ENCODE results near the gene NINJ2. TPM values are rescaled to one million over a fixed set of nuclear protein-coding genes. Genes with fewer than 3 reads are reported as not detected.

Gene NINJ2
- total RNA-seq, 1 donor from 2014 or later = 0.26 TPM

DNA sequence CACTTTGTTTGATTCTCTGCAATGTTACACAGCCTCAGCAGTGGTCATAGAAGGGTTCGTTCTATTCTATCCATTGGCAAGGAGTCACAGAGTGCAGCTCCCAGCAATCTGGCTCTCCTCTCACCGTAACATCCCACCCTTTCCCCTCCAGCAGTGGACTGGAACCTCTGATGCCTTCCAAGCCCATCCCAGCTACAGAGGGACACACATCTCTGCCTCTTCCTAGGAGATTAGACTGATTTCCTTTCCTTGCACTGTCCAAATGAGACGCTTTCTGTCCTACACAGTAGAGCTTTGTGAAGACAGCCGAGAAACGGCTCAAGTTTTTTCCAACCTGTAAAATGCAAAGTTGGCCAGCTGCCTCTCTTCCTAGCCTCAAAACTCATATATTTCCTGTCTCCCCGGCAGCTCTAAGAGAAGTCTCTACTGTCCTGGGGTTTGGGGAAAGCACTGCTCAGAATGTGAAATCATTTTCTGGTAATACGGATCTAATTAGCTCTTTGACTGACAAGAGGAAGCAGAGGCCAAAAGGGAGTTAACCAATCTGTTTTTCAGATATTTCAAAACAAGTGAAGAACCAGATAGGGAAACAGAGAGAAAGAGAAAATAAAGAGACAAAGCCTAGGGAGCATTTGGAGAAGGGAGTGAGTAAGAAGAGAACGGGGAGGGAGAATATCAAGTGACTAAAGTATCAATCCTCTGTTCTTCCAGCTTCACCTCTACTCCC, 516 bp downstream of the NINJ2 start:
- DNase-seq (ENCODE audit: low read depth) (no peak), FAIRE-seq (no peak)
- Histone ChIP-seq H3K27me3 (ENCODE audit: control insufficient read depth, insufficient read depth, low read length) (no peaks in the 10 kb centered on the region), H3K36me3 (ENCODE audit: control insufficient read depth, insufficient read depth, low read length) (no peaks in the 10 kb centered on the region), H3K4me3 (ENCODE audit: low read depth, low read length) (no peak overlapping the region)
- TF ChIP-seq, protein P1, sequence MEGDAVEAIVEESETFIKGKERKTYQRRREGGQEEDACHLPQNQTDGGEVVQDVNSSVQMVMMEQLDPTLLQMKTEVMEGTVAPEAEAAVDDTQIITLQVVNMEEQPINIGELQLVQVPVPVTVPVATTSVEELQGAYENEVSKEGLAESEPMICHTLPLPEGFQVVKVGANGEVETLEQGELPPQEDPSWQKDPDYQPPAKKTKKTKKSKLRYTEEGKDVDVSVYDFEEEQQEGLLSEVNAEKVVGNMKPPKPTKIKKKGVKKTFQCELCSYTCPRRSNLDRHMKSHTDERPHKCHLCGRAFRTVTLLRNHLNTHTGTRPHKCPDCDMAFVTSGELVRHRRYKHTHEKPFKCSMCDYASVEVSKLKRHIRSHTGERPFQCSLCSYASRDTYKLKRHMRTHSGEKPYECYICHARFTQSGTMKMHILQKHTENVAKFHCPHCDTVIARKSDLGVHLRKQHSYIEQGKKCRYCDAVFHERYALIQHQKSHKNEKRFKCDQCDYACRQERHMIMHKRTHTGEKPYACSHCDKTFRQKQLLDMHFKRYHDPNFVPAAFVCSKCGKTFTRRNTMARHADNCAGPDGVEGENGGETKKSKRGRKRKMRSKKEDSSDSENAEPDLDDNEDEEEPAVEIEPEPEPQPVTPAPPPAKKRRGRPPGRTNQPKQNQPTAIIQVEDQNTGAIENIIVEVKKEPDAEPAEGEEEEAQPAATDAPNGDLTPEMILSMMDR (IDR thresholded peaks at IDR 0.05; ENCODE audit: insufficient read depth, low read length, severe bottlenecking) = no peak

DNA sequence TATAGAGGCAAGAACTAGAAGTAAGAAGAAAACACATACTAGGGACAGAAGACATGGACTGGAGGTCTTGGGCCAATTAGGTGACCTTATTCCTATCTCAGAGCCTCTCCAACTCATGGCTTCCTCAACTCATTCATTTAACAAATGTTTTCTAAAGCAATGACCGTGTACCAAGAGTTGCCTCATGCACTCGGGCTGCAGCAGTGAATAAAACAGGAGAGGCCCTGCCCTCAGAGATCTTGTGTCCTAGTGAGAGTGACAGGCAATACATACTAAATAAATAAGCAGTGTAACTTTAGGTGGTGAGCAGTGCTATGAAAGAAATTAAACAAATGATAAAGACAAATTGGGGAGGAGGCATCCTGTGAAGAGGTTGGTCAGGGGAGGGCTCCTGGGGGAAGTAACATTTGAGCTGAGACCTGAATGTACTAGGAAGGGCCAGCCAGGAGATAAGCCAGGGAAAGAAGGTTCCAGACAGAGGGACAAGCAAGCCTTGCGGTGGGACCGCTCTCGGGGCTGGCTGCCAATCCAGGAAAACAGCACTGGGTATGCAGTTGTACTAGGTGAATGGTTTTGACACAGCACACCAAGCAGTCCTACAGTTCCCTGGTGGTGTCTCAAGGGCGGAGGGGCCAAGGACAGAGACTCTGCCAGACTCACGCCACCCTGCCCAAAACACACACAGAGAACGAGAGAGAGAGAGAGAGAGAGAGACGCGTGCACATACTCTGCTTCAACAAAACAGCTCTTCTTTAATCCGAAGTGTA, 1.3 kb downstream of the NINJ2 start:
- H3K4me3 ChIP-seq (ENCODE audit: low read depth, low read length) = no peak overlapping the region

DNA sequence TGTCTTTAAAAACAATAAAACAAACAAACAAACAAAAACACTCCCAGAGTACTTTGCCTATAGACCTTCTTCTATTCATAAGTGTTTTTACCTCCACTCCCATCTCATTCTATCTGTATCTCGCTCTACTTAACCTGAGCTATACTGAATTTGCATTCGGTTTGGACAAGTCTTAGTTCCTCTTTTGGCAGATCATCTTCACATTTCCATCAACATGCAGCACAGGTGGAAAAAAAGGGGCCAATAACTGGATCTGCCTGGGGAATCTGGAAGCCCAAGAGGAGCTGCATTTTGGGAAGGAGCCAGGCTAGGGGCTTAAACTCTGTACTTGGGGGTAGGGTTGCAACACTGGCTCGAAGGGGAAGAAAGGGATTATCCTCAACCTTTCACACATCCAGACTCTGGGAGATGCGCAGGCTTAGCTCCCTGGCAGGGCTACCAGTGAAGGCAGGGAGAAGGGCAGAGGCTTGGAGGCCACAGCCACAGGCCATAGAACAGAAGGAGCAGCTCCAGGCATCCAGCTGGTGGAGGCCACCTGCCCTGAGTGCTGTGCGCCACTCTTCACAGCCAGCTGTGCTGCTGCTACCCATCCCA, 4.1 kb downstream of the NINJ2 start:
- peak; percentile 52 for FAIRE-seq

More for the DNA sequence above, 1.3 kb downstream of the NINJ2 start:
- Histone ChIP-seq H3K36me3 (ENCODE audit: control insufficient read depth, insufficient read depth, low read length) (no peaks in the 10 kb centered on the region), H3K27me3 (ENCODE audit: control insufficient read depth, insufficient read depth, low read length) (no peaks in the 10 kb centered on the region)
- DNase-seq (ENCODE audit: low read depth) = no peak
- TF ChIP-seq, protein P1 (IDR thresholded peaks at IDR 0.05; ENCODE audit: insufficient read depth, low read length, severe bottlenecking) = no peak
- no peak for FAIRE-seq

DNA sequence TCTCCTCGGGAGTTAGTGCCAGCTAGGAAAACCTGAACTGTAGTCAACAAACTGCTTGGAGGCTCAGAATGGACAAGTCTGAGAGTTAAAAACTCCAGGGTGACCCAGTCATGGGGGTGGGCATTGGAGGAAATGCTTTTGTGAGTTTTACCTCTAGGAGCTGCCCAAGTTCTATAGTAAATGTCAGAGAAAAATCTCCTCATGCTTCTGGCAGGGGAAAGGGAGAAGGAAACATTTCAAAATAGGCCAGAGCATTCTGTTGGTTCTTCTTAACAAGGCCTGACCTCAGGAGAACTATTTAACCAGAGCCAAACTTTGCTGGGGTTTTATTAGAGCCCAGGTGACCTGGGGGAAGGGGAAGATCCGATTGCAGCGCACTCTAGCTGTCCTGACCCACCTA, 12.3 kb downstream of the NINJ2 start:
- no peaks in the 10 kb centered on the region for H3K27me3 ChIP-seq (ENCODE audit: control insufficient read depth, insufficient read depth, low read length)
- no peak for FAIRE-seq

More for the DNA sequence above, 4.1 kb downstream of the NINJ2 start:
- no peaks in the 10 kb centered on the region for H3K36me3 ChIP-seq (ENCODE audit: control insufficient read depth, insufficient read depth, low read length)
- no peak for DNase-seq (ENCODE audit: low read depth)
- no peaks in the 10 kb centered on the region for H3K27me3 ChIP-seq (ENCODE audit: control insufficient read depth, insufficient read depth, low read length)
- TF ChIP-seq, protein P1 (IDR thresholded peaks at IDR 0.05; ENCODE audit: insufficient read depth, low read length, severe bottlenecking) = no peak
- H3K4me3 ChIP-seq (ENCODE audit: low read depth, low read length) = no peak overlapping the region

DNA sequence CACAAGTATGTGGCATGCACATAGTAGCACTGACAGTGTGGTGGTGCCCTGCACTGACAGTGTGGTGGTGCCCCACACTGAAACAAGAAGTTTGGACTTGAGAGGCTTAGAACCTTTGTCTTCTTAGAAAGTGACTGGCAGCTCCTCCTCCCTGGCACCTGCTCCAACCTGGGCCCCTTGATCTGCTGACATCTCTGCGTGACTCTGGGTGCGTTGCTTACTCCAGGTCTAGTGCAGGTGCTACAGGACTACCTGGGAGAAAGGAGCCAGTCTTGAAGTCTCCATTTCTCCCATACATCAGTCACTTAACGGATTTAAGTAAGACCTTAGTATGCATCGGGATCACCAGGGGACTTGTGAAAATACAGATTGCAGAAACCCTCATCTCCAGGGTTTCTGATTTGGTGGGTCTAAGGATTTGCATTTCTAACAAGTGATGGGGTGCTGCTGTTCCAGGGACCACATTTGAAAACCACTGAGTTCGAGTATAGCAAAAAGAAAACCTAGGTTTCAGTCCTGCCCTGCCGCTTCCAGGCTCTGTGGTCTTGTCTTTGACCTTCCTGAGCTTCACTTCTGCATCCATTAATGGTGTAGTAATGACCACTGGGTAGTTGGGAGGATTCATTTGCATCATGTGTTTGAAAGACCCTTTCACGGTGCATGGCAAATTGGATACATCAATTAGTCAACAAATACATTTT, 15.7 kb downstream of the NINJ2 start:
- H3K36me3 ChIP-seq (ENCODE audit: control insufficient read depth, insufficient read depth, low read length) = no peaks in the 10 kb centered on the region
- DNase-seq (ENCODE audit: low read depth) (no peak), FAIRE-seq (no peak)
- TF ChIP-seq, protein P1 (IDR thresholded peaks at IDR 0.05; ENCODE audit: insufficient read depth, low read length, severe bottlenecking) = no peak
- no peaks in the 10 kb centered on the region for H3K27me3 ChIP-seq (ENCODE audit: control insufficient read depth, insufficient read depth, low read length)
- H3K4me3 ChIP-seq (ENCODE audit: low read depth, low read length) = no peak overlapping the region

More for the DNA sequence above, 12.3 kb downstream of the NINJ2 start:
- TF ChIP-seq, protein P1 (IDR thresholded peaks at IDR 0.05; ENCODE audit: insufficient read depth, low read length, severe bottlenecking) = no peak
- no peak overlapping the region for H3K4me3 ChIP-seq (ENCODE audit: low read depth, low read length)
- DNase-seq (ENCODE audit: low read depth) = no peak
- H3K36me3 ChIP-seq (ENCODE audit: control insufficient read depth, insufficient read depth, low read length) = no peaks in the 10 kb centered on the region

Measured in bronchial epithelial cell (primary cell).